ENCODE measurements around the gene PPP2R2B.

The PPP2R2B gene

GRCh38 chr5:146699138-146699537 lies 179.4 kb downstream of the PPP2R2B start:
- no peak for DNase-seq (ENCODE audit: low read depth)

GRCh38 chr5:146698651-146699050 lies 179.9 kb downstream of the PPP2R2B start:
- no peak for DNase-seq (ENCODE audit: low read depth)

GRCh38 chr5:146697211-146697610 lies 181.3 kb downstream of the PPP2R2B start:
- no peak for DNase-seq (ENCODE audit: low read depth)

GRCh38 chr5:146695646-146696045 lies 182.9 kb downstream of the PPP2R2B start:
- DNase-seq (ENCODE audit: low read depth): no peak

- DNase-seq (ENCODE audit: low read depth): no peak
Measured at GRCh38 chr5:146690880-146691355, 187.6 kb downstream of the PPP2R2B start.

GRCh38 chr5:146687630-146688029 lies 190.9 kb downstream of the PPP2R2B start:
- DNase-seq (ENCODE audit: low read depth): no peak

GRCh38 chr5:146683861-146684260 lies 194.7 kb downstream of the PPP2R2B start:
- DNase-seq (ENCODE audit: low read depth): no peak

- DNase-seq (ENCODE audit: low read depth): no peak
Measured at GRCh38 chr5:146682899-146683532, 195.5 kb downstream of the PPP2R2B start.

- DNase-seq (ENCODE audit: low read depth): no peak
Measured at GRCh38 chr5:146681585-146682105, 196.9 kb downstream of the PPP2R2B start.

- no peak for DNase-seq (ENCODE audit: low read depth)
Measured at GRCh38 chr5:146680846-146681584, 197.5 kb downstream of the PPP2R2B start.

GRCh38 chr5:146675636-146676035 lies 202.9 kb downstream of the PPP2R2B start:
- no peak for DNase-seq (ENCODE audit: low read depth)

GRCh38 chr5:146672866-146673265 lies 205.7 kb downstream of the PPP2R2B start:
- no peak for DNase-seq (ENCODE audit: low read depth)

GRCh38 chr5:146671561-146672295 lies 206.8 kb downstream of the PPP2R2B start:
- DNase-seq (ENCODE audit: low read depth): no peak

GRCh38 chr5:146669656-146670055 lies 208.9 kb downstream of the PPP2R2B start:
- no peak for DNase-seq (ENCODE audit: low read depth)

GRCh38 chr5:146667633-146668272 lies 210.8 kb downstream of the PPP2R2B start:
- no peak for DNase-seq (ENCODE audit: low read depth)

GRCh38 chr5:146662229-146662628 lies 216.3 kb downstream of the PPP2R2B start:
- DNase-seq (ENCODE audit: low read depth): no peak

- DNase-seq (ENCODE audit: low read depth): no peak
Measured at GRCh38 chr5:146660376-146660960, 218.1 kb downstream of the PPP2R2B start.

- no peak for DNase-seq (ENCODE audit: low read depth)
Measured at GRCh38 chr5:146659961-146660360, 218.6 kb downstream of the PPP2R2B start.

GRCh38 chr5:146656703-146657102 lies 221.9 kb downstream of the PPP2R2B start:
- no peak for DNase-seq (ENCODE audit: low read depth)

- DNase-seq (ENCODE audit: low read depth): no peak
Measured at GRCh38 chr5:146653560-146653959, 225.0 kb downstream of the PPP2R2B start.

- no peak for DNase-seq (ENCODE audit: low read depth)
Measured at GRCh38 chr5:146652547-146652946, 226.0 kb downstream of the PPP2R2B start.

All from stimulated activated CD8-positive, alpha-beta memory T cell treated with anti-CD3 and anti-CD28 coated beads, Interleukin-12 subunit alpha, Interleukin-12 subunit beta, amount 100 ng/mL, for 1 hour (primary cell).